HG03460 (cell line): Measurements from ENCODE around the gene SLC6A6.
"Not testable (repeated sequence)": the region's sequence is repeated elsewhere in the genome, so short reads cannot be mapped to it uniquely, and the experiment has no call there.

ENCODE experiments used
- ATAC-seq: cut with Tn5 transposase; IDR thresholded peaks from one replicate; pipeline ENCODE4 v1.9.1; 2021; ENCODE audit not compliant: unreplicated experiment

The SLC6A6 gene

DNA sequence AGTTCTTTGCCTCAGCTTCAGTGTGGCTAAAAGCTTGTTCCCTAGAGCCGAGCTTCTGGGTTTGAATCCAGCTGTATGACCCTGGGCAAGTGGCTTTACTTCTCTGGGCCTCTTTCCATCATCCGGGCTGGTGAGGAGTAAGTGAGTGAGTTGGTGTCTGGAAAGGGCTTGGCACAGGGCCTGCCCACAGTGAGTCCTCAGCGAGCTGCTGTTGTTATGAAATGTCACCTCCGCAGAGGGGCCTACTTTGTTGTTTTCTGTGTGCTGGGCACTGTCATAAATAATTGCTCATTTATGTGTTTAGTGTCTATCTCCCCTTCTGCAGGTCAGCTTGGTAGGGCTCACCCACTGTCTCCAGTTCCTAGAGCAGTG, 31.7 kb downstream of the SLC6A6 start:
- ATAC-seq = no peak

DNA sequence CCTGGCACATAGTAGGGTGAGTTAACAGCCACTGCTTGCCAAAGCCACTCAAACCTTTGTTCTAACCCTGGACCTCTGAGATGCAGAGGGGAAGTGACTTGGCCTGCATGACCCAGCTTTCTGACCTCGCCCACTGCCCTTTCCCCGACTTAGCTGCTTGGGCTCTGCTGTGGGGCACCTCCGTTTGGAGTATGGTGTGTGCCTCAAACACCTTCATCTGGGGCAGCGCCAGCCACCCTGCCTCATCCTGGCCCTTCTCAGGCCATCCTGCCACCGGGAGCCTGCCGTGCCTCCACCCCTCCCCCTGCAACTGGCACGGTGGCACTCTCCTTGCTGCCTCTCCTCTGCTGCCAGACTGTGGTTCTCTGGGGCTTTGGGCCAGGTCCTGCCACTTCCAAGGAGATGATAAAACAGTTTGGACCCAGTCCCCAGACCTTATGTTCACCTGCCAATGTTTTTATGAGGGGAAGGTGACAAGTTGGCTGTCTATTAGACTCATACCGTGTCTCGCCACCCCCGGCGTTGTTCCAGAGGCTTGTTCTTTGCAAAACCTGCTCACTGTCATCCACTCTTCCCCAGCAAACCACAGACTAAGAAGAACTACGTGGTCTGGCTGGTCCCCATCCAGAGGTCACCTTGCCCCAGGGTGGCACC, 32.2 kb downstream of the SLC6A6 start:
- no peak for ATAC-seq

DNA sequence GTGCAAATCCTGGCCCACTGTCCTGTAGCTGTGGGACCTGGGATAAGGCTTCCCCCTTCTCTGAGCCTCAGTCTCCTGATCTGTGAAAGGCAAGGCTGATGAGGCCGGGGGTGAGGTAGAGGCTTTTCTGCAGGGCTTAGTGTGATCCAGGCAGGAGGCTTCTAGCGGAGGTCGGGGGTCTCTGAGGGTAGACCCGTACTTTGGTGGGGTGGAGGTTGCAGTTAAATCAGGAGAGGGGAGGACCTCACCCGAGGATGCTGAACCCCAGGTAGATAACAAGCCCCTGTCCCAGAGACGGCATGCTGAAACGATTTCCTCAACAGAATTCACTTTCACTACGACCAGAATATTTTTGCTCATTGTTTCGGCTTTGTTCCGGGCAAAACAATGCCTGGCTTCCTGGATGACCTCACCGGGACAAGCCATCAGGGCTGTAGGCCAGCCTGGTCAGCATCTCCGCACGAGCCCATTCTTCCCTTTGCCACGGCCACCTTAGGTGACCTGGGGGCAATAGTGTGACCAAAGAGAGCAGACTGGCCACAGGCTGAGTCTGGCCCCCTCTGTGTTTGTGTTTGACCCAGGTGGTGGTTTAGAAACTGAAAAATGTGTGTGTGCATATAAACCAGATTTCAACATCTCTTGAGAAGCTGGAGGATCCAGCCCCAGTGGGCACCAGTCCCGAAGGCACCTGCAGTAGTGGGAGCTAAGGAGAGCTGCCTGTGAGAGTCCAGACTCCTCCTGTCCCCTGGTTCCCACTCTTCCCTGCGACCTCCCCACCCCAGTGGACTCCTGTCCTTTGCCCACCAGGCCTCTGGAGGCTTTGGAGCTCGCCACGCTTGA, 33.0 kb downstream of the SLC6A6 start:
- no peak for ATAC-seq

DNA sequence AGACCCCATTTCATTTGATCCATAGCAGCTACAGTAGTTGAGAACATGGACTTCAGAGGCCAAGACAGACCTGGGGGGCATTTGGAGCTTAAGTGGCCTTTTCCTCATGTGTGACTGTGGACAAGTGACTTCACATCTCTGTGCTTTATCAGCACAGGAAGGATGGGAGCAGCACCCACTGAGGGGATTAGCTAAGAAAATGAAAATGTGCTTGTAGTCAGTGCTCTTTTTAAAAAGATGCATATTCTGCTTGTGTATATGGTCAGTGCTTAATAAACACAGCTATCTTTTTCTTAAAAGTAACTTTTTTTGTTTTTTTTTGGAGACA, 34.5 kb downstream of the SLC6A6 start:
- ATAC-seq = no peak

DNA sequence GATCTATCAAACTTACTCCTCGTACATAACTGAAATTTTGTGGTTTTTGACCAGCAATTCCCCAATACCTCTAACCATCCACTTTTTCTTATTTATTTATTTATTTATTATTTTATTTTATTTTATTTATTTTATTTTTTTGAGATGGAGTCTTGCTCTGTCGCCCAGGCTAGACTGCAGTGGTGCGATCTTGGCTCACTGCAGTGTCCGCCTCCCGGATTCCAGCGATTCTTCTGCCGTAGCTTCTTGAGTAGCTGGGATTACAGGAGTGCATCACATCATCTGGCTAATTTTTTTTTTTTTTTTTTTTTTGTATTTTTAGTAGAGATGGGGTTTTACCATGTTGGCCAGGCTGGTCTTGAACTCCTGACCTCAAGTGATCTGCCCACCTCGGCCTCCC, 35.3 kb downstream of the SLC6A6 start:
- not testable (repeated sequence) for ATAC-seq

DNA sequence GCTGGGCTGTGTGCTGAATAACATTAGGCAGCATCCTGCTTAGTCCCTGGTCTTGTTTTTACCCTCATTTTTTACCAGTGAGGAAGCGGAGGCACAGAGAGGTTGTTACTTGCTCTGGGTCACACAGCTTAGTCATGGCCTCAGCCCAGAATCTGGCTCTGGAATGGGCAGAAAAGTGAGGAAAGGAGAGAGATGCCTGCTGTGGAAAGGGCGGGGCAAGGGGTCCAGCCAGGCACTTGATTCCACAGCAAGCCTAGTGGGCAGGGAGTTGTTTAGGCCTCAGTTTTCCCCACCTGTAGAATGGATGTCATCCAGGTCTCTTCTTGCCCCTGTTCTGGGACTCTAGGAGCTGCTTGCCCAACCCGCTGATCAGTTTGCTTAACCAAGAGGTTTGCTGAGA, 35.9 kb downstream of the SLC6A6 start:
- no peak for ATAC-seq

DNA sequence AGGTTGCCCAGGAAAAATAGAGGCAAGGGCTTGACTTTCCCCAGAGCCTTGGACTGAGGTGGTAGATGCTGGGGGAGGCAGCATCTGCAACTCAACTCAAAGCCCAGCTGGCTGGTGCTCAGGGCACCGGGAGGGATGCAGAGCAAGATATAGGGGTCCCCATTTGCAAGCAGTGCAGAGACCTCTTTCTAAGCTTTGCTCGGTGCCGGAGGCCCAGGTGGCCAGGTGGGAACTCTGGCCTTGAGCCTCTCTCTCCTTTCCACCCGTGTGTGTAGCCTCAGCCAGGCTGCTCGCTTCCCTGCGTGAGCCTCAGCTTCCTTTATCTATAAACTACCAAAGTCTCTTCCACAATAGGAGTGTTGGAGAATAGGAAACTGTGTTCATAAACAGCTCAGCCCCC, 36.5 kb downstream of the SLC6A6 start:
- no peak for ATAC-seq

DNA sequence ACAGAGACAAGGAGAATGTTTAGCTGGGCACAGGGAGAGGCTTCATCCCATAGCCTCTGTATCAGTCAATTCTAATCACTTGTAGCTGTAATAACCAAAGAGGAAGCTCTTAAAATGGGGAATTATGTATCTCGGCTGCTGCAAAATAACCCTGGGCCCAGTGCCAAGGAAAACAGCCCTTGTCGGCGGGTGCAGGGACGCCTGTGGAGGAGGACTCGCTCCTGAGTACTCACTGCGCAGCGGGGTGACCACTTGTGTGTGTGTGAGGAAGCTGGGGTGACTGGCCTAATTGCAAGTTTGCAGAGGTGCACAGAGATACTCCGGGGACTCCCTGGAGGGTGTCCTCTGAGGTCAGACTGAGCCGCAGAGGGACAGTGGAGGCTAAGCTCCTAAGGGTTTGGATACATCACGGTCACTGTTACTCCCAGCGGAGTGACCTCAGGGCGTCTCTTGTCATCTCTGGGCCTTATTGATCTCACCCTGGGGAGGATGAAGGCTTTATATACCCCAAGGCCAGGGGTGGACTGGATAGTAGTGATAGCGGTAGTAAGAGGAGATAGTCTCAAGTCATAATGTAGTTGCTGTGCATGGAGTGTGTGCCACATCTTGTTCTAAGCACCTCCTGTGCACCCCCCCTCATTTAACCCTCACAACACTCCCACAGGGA, 37.2 kb downstream of the SLC6A6 start:
- no peak for ATAC-seq

DNA sequence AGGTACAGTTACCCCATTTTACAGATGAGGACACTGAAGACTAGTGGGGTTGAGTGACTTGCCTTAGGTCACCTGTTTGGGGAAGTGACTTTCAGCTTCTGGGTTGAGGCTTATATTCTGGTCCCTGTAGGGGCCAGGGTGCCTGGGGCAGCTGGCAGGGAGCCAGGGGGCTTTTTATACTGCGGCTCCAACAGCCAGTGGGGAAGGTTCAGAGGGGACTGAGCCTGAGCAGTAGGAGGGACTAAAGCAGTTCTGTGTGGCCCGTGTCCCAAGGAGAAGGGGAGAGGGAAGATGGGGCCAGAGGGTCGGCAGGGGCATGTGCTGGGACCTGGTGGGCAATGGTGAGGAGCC, 37.7 kb downstream of the SLC6A6 start:
- no peak for ATAC-seq

DNA sequence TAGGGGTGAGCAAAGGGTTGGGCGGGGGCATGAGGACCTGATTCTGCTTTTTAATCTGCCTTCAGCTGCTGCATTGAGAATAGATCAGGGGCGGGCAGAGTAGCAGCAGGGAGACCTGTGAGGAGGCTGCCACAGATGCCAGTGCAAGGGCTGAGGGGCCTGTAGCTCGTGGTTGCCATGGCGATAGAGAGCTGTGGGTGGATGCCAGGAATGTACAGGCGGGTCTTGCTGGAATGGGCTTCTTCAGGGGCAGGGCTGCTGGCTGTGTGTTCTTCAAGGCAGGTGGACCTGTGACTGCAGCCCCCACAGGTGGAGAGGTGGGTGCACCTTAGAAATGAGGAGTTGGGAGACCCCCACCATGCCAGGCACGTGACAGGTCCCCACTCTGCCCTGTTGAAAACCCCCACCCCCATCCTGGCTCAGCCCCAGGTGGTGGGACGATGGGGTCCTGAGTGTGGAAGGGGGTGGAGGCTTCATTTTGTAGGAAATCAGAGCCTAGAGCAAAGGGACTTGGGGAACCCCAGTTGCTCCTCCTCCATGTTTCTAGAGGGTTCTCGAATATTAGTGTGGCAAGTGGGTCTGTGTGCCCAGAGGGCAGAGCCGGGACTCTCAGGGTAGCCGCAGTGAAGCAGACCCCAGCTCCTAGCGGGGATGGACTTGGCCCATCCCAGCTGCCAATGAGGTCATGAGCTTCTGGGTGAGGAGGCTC, 38.3 kb downstream of the SLC6A6 start:
- ATAC-seq = no peak

DNA sequence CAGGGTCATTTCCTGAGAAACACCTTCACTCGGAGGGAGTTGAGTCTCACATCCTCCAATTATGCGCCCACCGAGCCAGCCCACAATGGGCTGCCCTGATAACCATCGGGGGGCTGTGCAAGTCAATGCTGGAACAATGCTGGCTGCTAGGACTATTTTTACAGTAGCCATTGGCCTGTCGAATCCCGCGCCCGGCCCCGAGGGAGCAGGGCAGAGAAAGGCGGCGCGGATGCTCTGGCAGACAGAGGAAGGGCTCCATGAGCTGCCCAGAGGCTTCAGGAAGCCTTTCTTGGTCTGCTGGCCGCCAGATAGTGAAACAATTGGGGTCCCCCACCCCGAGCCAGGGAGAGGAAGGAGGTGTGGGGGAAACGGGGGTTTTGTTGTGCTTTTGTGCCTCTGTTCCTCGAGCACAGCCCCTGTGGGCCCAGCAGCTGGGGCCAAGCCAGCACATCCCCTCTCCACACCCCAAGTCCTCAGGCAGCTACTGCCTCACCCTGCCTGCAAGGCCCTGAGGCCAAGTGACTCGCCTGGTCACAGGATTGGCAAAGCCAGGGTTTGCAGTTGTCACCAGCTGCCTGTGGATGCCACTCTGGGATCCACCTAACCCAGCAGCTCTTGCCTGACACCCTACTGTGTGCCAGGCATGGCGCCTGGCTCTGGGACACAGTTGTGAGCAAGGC, 39.0 kb downstream of the SLC6A6 start:
- no peak for ATAC-seq

DNA sequence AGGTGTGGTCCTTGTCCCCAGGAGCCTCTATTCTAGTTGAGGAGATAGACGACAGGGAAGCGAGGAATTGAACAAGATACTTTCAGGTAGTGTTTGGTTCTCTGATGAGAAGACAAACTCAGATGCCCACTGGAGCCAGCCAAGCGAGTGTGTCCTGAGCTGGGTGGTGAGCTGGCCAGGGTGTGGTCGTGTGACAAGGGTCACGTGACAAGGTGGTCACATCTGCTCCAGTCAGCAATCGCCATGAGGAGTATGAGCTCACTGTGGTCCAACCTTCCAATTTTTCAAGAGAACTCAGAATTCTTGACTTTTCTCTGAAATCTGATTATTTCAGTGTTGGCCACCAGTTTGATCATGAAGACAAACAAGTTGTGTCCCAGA, 39.5 kb downstream of the SLC6A6 start:
- no peak for ATAC-seq

DNA sequence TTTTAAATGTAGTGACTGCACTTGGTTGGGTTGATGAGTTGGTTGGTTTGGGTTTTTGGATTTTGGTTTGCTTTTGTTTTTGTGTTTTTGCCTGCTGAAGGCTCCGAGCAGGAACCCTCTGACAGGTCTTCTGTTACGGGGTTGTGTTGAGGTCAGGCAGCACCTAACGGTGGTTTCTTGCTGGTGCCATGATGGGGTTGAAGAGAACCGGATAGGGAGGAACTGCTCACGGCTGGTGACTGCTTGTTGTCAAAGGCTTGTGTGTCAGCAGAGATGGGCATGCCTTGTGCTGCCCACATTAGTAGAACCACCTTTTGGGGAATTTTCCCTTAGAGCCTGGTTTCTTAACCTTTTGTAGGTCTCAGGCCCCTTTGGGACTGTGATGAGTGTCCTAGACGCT, 42.0 kb downstream of the SLC6A6 start:
- ATAC-seq = no peak

DNA sequence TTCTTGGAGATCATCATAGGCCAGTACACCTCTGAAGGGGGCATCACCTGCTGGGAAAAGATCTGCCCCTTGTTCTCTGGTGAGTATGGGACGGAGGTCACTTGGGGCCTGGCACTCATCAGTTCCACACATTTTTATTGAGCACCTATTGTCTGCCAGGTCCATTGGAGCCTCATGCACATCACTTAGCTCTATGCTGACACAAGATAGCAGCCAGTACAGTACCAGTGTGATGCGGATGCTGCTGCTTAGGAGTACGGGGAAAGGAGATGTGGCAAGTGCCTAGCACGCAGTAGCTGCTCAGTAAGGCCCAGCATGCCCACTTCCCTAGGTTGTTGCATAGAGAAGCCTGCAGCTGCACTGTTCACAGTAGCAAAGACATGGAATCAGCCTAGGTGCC, 43.4 kb downstream of the SLC6A6 start:
- no peak for ATAC-seq

DNA sequence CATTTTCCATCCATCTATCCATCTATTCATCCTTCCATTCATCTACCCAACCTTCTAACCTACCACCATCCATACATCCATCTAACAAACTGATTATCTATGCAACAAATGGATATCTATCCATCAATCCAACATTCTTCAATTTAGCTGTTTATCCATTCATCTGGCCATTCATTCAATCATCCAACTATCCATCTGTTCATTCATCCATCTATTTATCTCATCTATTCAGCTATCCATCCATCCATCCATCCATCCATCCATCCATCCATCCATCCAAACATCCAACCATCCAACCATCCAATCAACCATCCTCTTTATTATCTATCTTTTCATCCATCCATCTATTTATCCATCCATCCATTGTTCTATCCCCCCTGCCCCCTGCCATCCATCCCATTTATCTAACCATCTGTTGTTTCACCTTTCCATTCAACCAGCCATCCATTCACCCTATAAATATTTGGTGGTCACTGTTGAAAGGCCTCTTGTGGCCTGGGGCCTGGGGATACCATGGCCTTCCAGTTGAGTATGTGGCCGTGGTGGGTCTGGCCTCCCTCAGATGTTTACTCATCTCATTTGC, 44.7 kb downstream of the SLC6A6 start:
- ATAC-seq = no peak

DNA sequence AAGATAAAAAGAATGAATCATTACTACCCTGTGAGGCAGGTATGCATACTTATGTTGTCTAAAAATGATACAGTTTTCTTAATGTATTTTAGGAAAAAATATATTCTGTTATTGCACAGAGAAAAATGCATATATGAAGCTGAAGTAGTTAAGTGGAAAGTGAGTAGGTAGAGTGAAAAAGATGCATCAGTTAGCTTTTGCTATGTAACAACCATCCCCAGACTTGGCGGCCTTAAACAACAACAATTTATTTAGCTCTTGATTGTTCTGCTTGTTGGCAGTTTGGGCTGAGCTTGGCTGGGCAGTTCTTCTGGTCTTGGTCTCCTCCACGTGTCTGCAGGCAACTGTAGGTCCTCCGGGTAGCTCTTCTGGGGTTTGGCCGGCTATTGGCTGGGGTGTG, 45.7 kb downstream of the SLC6A6 start:
- no peak for ATAC-seq

DNA sequence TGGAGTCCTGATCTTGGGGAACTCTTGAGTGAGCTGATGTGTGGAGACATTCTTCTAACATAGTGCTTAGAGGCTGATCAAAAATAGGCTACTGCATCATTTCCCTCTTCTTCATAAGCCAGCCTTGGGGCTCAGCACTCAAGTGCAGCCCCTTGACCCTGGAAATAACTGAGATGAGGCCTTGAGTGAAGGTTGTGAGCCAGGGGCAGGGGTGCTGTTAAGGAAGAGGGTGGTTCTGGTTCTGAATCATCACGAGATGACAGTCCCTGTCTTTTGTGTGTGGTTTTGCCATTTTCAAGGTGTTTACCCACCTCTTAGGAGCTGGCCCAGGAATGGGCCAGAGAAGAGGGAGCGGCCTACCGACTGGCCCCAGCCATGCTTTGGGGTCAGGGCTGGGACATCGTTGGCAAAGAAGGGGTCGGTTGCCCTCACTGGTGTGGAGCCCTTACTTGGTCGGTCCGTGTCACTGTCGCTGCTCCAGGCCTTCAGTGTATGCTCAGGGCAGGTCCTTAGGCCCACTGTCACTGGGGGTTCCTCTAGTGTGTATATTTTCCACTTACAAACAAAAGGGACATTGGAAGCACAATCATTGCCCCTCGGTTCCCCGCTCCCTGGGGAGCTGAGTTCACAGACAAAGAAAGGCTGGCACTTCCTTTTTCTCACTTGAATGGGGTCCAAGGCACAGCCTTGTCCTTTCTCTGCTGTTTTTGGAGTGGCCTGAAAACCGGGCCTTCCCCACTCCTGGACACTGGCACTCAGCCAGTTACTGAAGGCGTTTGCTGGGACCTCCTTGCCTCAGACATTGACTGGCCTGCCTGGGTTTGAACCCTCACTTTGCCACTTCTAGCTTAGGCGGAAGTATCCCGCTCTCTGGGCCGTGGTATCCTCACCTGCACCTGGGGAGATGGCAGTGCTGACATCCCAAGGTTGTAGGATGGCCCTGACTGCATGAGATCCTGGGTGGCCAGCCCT, 46.6 kb downstream of the SLC6A6 start:
- no peak for ATAC-seq

DNA sequence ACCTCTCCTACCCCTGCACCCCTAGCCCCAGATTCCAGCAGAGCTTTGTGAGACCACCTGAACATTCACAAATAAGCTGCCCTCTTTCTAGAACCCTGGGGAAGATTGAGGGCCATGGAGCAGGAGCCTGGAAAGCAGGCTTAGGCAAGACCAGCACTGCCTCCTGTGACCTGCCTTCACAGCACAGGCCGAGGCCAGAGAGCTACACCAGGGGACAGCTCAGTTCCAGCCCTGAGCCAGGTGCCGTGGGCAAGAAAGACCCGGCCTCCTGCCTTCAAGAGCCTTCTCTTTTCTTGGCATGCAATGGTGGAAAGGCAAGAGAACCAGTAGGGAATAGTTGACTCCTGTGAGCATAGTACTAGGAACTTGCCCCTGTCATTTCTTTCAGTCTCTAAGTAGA, 48.1 kb downstream of the SLC6A6 start:
- ATAC-seq = no peak

DNA sequence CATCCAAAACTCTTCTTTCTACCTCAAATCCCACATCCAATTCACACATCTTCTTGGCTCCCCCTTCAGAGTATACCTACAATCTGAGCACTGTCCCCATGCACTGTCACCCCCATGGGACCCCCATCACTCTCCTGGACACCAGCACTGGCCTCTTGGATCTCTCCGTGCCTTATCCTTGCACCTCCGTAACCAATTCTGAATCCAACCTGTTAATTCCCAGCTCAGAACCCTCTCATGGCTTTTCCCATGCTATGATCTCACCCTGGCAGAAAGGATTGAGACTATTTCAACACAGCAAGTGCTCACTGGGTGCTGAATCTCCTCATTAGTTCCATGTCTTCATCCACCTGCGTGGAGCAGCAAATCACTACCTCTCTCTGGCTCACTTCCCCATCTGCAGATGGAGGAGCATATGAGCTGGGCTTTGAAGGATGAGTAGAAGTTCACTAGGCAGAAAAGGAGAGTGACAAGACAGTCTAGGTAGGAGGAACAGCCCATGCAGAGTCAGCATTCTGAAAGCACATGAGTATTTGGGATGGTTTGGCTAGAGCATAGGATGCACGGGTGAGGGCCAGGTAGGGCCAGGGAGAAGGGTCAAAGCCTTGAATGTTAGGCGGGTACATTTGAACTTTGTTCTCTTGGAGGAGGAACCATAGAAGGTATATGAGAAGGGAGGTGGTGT, 48.7 kb downstream of the SLC6A6 start:
- no peak for ATAC-seq
